D721Med (cell line): Measurements from ENCODE around the gene RHBDL3.

ENCODE experiments used
- DNase-seq: peaks from one replicate; pipeline ENCODE4 v3.0.0; 2011; ENCODE audit warnings: low spot score; ENCODE audit not compliant: insufficient read length
- FAIRE-seq: peaks from 2 replicates; lab custom pipeline; 2011; peaks lifted over from hg19 to GRCh38; lab: Jason Lieb, UNC
- TF ChIP-seq, protein P1 (sequence below): IDR thresholded peaks from 2 replicates; pipeline ENCODE4 v1.5.1; 2012; ENCODE audit warnings: mild to moderate bottlenecking, control low read depth; ENCODE audit not compliant: insufficient read depth; ENCODE audit errors: missing control alignments

RHBDL3 gene

DNA sequence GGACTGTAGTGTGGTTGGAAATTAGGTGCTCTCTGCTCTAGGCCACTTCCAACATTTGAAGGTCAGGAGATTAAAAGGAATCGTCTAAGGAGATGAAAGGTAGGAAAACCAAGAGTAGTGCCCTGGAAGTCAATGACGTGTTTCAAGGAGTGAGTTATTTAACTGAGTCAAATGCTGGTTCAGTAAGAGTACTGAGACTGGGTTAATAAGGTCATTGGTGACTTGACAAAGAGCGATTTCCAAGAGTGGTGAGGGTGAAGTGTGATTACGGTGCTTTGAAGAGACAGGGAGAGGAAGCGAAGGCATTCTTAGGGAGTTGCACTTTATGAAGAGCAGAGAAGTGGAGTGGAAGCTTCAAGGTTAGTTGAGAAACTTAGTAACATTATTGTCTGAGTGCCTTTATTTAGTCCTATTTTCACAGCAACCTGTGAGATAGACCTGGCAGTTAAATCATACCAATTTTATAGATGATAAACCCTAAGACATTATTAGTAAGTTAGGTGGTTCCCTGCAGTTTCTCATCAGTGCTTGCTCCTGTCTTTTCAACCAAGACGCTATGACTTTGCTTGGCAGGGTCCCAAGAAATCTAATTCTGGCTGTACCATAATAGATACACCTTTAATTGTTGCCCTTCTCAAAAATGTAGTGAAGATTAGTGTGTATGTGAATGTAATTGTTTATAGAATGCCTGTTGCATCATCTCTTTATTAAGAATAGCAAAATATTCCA is 90.2 kb downstream of the RHBDL3 start:
- TF ChIP-seq, protein P1, sequence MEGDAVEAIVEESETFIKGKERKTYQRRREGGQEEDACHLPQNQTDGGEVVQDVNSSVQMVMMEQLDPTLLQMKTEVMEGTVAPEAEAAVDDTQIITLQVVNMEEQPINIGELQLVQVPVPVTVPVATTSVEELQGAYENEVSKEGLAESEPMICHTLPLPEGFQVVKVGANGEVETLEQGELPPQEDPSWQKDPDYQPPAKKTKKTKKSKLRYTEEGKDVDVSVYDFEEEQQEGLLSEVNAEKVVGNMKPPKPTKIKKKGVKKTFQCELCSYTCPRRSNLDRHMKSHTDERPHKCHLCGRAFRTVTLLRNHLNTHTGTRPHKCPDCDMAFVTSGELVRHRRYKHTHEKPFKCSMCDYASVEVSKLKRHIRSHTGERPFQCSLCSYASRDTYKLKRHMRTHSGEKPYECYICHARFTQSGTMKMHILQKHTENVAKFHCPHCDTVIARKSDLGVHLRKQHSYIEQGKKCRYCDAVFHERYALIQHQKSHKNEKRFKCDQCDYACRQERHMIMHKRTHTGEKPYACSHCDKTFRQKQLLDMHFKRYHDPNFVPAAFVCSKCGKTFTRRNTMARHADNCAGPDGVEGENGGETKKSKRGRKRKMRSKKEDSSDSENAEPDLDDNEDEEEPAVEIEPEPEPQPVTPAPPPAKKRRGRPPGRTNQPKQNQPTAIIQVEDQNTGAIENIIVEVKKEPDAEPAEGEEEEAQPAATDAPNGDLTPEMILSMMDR = no peak
- FAIRE-seq (no peak), DNase-seq (no peak)

GRCh38 chr17:32356378-32356743 is 90.7 kb downstream of the RHBDL3 start:
- no peak for DNase-seq

DNA sequence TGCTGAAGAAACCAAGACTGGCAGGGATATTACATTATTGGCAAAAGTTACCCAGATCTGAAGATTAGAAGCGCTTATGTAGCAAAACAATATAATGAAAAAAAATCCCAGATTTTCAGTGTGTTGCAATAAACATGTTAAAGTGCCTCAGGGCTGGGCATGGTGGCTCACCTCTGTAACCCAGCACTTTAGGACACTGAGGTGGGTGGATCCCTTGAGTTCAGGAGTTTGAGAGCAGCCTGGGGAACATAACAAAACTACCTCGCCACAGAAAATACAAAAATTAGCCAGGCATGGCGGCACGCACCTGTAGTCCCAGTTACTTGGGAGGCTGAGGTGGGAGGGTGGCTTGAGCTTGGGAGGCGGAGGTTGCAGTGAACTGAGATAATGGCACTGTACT is 91.1 kb downstream of the RHBDL3 start:
- TF ChIP-seq, protein P1 = no peak
- FAIRE-seq (no peak), DNase-seq (no peak)

More at GRCh38 chr17:32356378-32356743, 90.7 kb downstream of the RHBDL3 start:
- TF ChIP-seq, protein P1 = no peak
- FAIRE-seq = no peak

GRCh38 chr17:32357615-32358014 is 92.0 kb downstream of the RHBDL3 start:
- no peak for DNase-seq
- TF ChIP-seq, protein P1 = no peak
- FAIRE-seq = no peak

DNA sequence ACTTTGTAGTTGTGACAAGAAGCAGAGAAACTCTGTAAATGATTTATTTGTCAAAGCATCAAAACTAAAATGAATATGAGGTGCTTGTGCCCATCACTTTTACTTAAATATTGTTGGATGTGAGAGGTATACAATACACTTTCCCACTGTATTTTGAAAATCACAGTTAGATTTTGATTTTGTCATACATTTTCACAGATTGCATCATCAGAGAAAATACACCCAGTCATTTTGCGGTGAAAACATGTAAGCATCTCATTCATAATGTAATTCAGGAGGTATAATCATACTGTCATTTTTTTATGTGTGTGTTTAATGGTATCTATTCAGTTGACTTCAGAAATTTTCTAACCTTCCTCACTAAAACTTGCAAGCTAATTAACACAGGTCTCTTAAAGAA is 95.6 kb downstream of the RHBDL3 start:
- no peak for FAIRE-seq
- TF ChIP-seq, protein P1 = no peak
- no peak for DNase-seq

GRCh38 chr17:32370426-32370825 is 104.8 kb downstream of the RHBDL3 start:
- FAIRE-seq = no peak
- DNase-seq = no peak
- TF ChIP-seq, protein P1 = no peak
